GM19397 (cell line): ENCODE data around the gene MREG.
A peak's percentile ranks its signal among the peaks of the same experiment; 100 is the strongest.

Source experiments
- ATAC-seq: cut with Tn5 transposase; IDR thresholded peaks from one replicate; pipeline ENCODE4 v1.9.1; 2021; ENCODE audit warnings: mild to moderate bottlenecking, moderate library complexity; ENCODE audit not compliant: unreplicated experiment

The MREG gene

DNA sequence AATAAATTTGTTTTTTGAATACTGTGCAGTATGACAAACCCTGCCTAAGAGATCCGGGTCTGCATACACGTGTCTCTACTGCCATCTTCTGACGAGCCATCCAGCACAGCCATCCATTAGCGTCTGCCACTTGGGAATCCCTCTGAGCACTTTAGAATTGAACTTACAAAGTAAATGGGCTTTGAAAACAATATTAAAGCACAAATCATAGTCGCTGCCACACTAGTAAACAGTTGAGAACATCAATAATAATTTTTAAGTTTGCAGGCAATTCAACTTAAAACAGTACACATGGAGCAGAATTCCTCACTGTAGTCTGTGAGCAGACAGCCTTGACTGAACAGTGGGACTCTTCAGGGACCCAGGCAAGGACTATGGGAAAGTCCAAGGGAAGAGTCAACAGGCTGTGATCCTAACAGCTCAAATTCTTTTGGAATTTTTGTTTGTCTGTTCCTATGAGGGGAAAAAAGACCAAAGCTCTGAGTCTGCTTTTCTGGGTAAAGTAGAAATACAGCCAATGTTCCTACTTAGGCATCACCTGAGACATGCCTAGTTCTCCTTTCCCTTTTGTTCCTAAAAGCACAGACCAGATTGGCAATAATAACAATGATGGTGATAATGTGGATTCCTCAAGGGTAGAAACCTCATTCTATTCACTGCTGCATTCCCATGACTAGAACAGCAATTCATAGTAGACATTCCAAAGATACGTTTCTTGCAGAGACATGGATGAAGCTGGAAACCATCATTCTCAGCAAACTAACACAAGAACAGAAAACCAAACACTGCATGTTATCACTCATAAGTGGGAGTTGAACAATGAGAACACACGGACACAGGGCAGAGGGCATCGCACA is 92.9 kb downstream of the MREG start:
- peak; percentile 72 for ATAC-seq

DNA sequence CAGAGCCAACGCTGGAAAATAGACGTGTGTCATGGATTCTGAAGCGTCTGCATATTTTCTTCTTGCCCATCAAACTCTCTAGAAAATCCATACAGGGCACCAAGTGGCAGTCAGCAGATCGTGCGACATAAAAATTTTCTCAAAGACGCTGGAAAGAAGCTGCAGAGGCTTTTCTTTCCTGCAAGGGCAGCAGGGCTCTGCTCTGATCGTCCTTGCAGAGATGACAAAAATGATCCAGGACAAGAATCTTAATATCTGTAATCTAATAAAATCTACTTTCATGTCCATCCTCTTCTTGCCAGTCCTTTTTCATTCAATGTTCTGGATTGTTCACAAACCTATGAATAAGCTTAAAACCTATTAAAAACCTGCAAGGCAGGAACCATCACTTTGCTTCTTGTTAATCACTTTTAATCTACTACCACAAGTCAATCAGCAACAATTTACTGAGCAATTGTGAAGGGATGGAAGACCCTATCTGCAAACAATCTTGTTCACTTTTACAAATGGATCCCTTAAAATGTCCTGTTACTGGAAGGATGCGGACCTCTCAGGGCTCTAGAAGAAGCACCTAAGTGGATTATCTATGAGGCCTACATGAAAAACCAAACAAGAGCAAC is 93.6 kb downstream of the MREG start:
- ATAC-seq, result no peak

DNA sequence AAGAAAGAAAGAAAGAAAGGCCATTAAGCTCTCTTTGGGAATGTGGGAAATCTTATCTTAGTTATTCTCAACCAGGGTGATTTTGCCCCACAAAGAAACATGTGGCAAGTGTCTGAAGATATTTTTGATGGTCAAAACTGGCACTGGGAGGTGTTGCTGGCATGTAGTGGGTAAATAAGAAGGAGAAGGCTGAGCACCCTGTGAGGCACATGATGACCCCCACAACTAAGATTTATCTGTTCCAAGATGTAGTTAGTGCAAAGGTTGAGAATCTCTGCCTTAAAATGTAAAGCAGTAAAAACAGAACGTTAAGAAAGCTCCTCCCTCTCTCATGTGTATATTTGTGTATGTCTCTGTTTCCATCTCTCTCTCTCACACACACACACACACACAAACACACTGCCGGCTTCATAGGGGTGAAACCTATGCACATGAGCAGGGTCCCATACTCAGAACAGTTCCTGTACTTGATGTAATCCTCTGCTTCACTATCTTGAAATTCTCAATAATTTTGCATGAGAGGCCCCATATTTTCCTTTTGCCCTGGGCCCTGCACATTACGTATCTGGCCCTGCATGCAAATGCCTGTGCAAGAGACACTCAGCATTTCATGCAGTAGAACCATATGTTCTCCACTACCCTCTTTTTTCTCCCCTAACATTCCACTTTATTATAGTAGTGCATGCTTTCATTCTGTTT is 94.3 kb downstream of the MREG start:
- no peak for ATAC-seq

DNA sequence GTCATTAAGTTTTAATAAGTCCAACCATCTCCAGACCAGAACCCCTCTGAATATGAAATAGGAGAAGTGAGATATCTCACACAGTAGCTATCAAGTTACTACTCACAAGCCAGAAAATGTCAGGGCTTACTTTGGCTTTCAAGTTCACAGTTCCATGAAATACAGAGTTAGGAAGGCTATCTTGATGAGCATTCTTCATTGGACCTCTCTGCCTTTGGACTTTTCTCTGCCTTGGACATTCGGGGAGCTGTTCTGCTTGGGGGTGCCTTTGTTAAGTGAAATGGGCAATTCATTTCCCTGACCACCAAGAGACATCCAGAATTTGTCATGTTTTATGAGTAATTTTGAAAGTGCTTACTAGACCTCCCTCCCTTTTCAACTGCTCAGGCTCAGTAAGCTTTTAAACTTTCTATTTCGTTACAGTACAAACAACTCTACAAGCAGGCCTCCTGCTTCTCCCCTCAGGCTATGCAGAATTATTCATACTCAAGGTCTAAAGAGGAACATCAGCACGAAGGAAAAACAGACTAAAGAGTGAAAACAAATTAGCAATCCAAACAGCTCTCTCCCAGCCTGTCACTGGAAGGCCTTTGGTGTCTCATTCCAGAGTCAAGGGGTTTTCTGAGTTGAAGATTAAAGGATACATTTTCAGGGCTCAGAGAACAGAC is 95.3 kb downstream of the MREG start:
- ATAC-seq, result peak; percentile 69

DNA sequence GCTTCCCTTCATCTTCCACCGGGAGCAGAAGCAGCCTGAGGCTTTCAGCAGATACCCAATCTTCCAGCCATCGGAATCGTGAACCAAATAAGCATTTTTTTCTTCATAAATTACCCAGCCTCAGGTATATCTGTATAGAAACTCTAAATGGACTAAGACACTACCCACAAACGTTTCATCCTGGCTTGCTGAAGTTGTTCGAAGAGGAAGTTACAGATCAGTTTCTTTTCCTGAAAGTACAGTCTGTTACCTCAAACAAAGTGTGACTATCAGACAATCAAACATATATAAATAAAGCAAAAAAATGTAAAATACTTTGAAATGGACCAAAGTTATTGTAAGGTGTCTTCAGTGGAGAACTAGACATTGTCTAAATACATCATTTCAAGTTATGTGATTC is 97.9 kb downstream of the MREG start:
- ATAC-seq, result no peak

DNA sequence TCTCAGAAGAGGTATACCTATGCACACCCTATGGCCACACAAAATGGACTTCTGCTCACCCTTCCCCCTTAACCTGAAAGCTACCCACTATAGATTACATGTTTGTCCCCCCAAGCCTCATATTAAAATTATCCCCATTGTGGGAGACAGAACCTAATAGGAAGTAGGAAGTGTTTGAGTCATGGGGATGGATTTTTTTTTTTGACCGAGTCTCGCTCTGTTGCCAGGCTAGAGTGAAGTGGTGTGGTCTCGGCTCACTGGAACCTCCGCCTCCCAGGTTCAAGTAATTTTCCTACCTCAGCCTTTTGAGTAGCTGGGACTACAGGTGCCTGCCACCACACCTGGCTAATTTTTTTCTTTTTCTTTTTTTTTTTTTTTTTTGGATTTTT is 98.6 kb downstream of the MREG start:
- no peak for ATAC-seq

DNA sequence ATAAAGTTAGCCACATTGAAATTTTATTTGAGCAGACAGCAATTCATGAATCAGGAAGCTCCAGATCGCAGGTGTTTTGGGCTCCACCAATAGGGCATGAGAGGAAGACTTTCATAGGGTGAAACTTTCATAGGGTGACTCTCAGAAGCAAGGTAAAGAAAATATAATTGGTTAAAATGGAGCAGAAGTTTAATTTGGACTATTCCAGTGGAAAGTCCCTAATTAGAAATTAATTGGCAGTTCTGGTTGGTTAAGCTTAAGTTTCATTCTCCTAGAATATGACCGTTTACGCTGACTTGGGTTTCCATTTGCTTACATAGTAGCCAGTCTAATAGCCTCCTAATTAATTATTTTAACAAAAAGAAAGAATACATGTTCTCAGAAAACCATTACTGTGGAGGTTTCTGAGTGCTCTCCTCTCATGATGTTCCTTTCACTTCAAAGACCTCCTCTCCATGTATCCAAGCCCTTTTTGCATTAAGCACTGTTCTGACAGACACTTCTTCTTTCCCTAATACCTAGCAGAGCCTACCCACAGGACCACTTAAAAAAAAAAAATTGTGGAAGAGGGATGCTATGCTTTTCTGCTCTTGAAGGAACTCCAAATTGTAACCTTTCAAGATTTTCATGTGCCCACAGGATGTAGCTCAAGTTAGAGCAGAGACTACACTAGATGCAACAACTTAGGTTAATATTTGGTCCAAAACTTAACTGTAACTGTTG is 99.1 kb downstream of the MREG start:
- ATAC-seq, result no peak

DNA sequence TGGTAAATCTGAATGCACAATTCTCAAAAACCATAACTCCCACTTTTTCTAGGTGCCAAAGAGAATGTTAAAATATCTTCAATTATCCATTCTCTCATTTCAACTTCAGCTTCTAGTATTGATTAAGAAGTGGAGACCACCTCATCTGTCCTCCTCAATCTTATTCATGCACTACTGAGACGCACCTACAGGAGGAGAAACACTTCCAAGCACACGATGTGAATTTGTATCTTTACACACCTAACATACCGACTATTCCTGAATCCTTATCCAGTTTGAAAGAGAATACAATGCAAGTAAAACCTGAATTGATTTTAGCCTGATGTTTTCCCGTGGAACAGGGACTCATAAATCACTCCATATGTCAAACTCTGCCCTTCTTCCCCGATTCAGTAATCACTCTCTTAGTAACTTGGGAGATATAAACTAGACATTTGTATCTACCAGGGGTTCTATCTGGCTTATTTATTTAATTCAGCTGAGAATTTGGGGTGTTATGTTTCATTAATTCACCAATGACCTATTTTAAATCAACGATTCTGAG is 101.0 kb downstream of the MREG start:
- no peak for ATAC-seq

DNA sequence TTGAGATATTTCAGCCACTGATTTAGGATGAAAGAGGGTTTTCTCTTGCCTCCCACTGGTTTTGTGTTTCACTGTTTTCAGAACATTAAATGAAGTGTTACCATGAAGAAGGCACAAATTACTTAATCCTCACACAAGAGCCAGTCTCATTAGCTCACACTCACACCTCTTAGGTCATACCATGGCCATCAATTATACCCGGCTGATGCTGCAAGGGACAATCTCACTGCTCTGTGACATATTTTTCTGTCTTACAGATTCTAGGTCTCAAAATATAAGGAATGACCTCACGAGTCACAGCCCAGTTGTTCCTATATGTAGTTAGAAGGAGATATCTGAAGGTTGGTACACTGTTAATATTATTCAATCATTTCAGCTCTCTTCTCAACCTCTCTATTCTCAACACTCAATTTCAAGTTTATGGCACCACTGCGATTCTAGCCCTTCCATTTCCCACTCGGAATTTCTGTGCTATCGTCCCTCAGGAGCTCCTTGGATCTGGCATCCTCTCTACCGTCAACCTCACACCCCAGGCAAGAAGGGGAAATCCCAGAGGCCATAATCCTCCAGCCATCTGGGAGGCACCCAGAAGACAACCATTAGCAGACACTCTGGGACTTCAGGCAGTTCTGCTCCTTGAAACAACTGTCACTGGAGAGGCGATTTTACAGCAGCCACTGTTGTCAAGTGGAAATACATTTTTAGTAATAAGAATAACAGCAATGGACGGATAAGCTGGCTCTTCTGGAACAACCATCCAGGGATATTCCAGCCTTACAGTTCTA is 101.9 kb downstream of the MREG start:
- ATAC-seq, result no peak

DNA sequence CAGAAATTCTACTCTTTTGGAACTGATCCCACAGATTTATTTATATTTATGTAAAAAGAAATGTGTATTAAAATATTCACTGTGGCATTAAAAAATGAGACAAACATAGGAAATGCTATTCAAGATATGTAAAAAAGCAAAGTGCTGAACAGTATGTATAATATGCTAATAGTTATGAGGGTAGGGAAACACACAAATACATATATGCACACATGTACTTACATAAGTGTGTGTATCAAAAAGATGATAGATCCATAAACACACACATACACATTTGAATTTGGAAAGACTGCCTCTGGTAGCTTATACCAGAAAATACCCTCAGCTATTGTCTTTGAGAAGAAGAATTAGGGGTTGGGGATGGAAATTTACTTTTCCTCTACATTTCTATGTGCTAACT is 103.2 kb downstream of the MREG start:
- ATAC-seq, result no peak

DNA sequence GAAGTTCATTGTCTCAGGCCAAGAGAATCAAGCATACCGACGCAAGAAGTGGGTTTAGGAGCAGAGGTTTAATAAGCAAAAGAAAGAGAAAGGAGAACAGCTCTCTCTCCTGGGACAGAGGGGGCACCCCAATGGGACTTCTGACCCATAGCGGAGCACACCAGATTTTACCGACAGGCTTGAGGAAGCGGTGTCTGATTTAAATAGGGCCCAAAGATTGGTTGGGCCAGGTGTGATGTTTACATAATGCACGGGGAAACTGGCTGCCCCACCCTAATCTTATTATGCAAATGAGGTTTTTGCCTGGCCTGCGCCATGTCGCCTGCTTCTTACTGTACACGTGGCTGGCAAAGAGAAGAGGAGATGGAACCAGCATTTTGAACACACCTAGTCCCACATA is 106.2 kb downstream of the MREG start:
- no peak for ATAC-seq

DNA sequence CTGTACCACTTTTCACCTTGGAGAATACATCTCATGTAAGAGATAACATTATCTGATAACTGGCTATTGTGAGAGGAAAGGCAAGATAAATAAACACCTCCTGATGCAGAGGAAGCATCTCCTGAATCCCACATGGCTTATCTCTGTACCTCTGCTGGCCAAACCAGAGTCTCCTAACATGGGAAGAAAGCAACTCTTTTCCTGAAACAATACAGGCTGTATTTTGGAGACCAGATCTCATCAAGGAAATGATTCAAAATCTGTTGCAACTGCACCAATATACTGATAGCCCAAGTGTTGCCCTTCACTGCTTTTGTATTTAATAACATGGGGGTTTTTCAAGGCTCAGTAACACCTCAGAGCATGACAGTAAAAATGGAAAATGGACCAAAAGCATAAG is 106.9 kb downstream of the MREG start:
- no peak for ATAC-seq

DNA sequence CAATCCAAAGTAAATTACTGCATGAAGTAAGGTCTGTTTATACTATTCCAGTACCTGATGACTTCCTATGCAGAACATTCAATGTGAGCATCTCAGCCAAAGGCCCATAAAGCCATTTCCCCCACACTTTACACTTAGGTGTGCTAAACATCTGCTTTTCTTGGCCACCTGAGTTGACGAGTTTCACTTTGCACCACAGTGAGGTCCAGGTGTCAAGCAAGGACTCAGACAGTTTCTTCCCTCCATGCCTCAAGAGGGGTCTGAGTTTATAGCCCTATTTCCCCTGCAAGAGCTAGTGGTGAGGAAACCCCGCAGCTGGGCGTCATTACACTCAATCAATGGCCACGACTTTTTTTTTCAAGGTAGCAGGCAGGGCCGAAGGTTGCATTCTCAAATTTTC is 107.7 kb downstream of the MREG start:
- ATAC-seq, result no peak

DNA sequence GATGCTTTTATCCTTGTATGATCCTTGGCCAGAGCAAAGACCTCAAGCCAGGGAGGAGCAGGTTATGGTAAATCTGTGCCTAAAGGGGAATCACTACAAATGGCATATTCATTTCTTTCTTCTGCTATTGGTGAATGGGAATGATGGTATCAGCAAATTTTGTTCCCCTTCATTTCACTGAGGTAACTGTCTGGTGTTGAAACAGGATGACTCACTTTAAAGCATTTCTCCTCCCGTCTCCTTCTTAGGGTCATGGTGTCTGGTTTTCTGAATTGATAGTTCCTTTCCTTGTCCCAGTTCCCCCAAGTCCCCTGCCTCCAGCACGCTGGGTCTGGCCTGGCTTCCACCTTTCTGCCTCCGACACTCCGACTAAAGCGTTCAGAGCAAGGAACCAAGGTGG is 109.2 kb downstream of the MREG start:
- ATAC-seq, result no peak

DNA sequence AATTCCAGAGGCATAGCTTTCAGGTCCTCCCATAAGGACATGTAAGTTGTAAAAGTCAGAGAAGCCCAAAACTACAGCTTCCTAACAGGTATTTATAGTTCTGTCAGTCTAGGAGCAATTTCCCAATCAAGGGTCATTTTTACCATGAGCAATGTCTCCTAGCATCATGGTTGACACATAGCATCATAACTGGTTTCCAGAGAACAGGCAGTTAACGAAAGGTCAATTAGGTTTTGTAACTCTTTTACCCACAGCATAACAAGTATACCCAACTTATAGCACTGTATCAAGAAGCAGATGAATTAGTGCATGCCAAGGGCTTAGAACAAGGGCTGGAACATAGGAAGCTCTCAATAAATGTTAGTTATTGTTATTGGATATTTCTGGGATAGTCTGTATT is 110.1 kb downstream of the MREG start:
- ATAC-seq, result no peak

DNA sequence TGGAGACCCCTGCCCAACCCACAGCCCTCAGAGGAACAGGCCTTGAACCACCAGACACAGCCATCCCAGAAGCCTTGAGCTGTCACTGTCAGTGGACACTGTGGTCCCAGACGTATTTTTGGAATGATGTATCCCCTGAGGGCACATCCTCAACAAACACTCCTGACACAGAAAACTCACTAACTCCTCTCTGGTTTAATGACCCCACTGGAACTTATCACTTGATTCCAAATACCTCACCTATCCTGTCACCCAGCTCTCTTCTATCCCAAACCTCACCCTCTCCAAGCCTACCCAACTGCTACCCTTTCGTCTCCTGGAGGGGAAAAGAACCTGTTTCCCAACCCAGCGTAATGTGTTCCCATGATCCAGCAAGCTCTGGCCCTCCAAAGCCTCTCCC is 111.6 kb downstream of the MREG start:
- ATAC-seq, result no peak

DNA sequence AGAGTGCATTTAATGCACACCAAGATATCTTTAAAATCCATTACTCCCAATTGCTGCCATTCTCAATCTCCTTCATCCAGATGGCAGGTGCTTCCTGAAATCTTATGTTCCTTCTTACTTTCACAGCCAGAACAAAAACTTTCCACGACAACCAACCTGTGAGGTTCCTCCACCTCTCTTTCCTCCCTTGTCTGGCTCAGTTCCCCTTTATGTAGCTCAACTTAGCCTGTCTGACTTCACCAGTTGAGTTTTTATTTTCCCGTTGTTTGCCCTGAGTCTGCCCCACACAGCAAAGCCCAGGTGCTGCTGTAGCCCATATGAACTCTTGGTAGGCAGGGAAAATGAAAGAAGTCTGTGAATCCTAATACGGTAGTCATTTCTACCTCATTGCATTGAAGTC is 112.5 kb downstream of the MREG start:
- no peak for ATAC-seq

DNA sequence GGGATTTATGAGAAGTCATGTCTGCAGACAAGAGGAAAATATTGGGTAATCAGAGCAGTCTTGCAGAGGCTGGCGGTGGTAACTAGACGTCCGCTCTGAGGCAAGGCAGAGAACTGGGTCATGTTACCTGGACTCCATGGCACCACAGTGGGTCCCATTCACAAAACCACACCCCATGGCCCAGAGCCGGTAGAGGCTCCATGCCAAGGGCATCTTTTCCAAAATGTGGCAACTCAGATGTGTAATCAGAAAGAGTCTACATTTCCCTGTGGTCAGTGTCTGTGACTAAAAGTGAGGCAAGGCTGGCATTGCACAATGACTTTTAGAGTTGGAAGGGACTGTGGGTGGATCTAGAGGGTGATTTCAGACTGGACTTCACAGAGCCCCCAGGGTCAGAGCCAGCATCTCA is 113.1 kb downstream of the MREG start:
- ATAC-seq, result no peak

DNA sequence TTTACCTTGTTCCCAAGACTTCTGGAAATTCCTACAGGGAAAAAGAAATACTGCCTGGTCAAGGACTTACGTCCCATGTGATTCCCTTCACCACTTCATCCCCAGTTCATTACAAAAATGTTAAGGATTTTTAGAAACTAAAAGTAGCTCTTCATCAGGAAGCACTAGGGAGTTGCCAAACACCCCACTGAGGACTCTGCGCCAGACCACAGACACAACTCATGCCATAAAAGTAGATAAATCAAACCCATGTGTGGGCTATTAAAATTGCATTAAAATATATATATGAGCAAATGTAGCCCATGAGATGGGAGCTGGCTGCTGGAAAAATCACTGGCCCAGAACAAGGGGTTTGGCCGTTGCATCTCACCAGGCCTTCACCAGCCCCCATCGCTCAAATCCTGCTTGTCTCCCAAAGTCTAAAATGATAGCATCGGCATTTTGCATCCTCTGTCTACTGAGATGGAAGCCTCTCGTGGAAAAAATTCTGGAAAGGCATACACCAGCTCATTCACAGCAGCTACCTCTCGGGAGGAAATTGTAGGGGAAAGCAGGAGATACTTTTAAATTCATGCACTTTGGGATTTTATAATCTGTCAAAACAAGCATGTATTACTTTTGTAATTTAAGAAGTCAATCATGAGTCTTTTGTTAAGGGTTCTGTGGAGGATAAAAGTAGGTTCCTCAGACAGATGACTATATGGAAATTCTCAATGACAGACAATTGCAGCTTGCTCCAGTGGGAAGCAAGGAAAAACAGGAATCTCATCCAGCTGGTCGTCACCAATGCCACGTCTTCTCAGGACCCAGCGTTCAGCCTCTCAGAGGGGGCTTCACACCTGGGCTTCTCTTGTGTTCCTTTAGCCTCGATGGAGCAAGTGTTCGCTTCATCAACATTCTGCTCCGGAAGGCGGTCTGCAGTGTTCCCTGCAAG is 113.9 kb downstream of the MREG start:
- no peak for ATAC-seq
